Central memory CD4-positive, alpha-beta T cell (primary cell): ENCODE results near the gene SMTNL2.
"Not testable (repeated sequence)": the region's sequence is repeated elsewhere in the genome, so short reads cannot be mapped to it uniquely, and the experiment has no call there.

Experiments
- DNase-seq: peaks from one replicate; pipeline ENCODE4 v3.0.0; 2022

The SMTNL2 gene

GRCh38 chr17:4587195-4587594, 2.9 kb downstream of the SMTNL2 start:
- DNase-seq, result no peak

- DNase-seq, result no peak
Observed at GRCh38 chr17:4587803-4588202, 3.5 kb downstream of the SMTNL2 start.

GRCh38 chr17:4588391-4588790, 4.1 kb downstream of the SMTNL2 start:
- no peak for DNase-seq

GRCh38 chr17:4588898-4589625, 4.7 kb downstream of the SMTNL2 start:
- DNase-seq, result no peak

GRCh38 chr17:4590042-4590441, 5.7 kb downstream of the SMTNL2 start:
- not testable (repeated sequence) for DNase-seq

- no peak for DNase-seq
Observed at GRCh38 chr17:4590981-4591453, 6.7 kb downstream of the SMTNL2 start.

- DNase-seq, result no peak
Observed at GRCh38 chr17:4591529-4591928, 7.2 kb downstream of the SMTNL2 start.

GRCh38 chr17:4592240-4593005, 8.1 kb downstream of the SMTNL2 start:
- DNase-seq, result no peak

GRCh38 chr17:4593021-4593421, 8.7 kb downstream of the SMTNL2 start:
- no peak for DNase-seq

GRCh38 chr17:4594406-4594805, 10.1 kb downstream of the SMTNL2 start:
- DNase-seq, result no peak

- DNase-seq, result no peak
Observed at GRCh38 chr17:4594931-4595684, 10.8 kb downstream of the SMTNL2 start.

- not testable (repeated sequence) for DNase-seq
Observed at GRCh38 chr17:4595685-4596342, 11.5 kb downstream of the SMTNL2 start.

GRCh38 chr17:4596636-4597380, 12.5 kb downstream of the SMTNL2 start:
- no peak for DNase-seq

- DNase-seq, result no peak
Observed at GRCh38 chr17:4597975-4598374, 13.6 kb downstream of the SMTNL2 start.

- DNase-seq, result no peak
Observed at GRCh38 chr17:4598776-4599504, 14.6 kb downstream of the SMTNL2 start.

- DNase-seq, result no peak
Observed at GRCh38 chr17:4599505-4600281, 15.4 kb downstream of the SMTNL2 start.

GRCh38 chr17:4600563-4600962, 16.2 kb downstream of the SMTNL2 start:
- no peak for DNase-seq

- DNase-seq, result no peak
Observed at GRCh38 chr17:4601326-4601725, 17.0 kb downstream of the SMTNL2 start.

GRCh38 chr17:4602041-4602440, 17.7 kb downstream of the SMTNL2 start:
- no peak for DNase-seq

- no peak for DNase-seq
Observed at GRCh38 chr17:4604111-4604644, 19.8 kb downstream of the SMTNL2 start.
